Measurements from ENCODE around the gene ART1.

ART1 gene

DNA sequence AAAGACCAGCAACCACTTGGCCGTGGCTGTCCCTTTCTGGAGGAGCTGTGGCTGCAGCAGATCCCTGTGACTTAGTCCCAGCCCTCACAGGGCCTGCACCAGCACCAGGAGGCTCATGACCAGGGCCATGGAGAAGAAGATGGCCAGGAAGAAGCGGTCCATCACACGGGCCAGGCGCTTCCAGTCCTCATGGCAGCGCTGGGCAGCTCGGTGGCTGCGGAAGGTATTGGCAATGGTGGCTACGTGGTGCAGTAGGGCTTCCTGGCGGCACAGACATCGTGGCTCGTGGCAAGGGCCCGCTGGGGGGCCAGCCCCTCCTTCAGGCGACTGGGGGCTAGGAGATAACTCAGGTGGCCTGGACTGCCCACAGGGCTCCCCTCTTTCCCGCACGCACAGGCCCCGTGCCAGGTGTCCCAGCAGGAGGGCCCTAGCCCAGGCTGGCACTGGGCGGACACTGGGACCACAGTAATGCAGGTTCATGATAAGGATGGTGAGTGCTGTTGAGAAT is 21.1 kb downstream of the ART1 start:
- DNase-seq, result no peak

DNA sequence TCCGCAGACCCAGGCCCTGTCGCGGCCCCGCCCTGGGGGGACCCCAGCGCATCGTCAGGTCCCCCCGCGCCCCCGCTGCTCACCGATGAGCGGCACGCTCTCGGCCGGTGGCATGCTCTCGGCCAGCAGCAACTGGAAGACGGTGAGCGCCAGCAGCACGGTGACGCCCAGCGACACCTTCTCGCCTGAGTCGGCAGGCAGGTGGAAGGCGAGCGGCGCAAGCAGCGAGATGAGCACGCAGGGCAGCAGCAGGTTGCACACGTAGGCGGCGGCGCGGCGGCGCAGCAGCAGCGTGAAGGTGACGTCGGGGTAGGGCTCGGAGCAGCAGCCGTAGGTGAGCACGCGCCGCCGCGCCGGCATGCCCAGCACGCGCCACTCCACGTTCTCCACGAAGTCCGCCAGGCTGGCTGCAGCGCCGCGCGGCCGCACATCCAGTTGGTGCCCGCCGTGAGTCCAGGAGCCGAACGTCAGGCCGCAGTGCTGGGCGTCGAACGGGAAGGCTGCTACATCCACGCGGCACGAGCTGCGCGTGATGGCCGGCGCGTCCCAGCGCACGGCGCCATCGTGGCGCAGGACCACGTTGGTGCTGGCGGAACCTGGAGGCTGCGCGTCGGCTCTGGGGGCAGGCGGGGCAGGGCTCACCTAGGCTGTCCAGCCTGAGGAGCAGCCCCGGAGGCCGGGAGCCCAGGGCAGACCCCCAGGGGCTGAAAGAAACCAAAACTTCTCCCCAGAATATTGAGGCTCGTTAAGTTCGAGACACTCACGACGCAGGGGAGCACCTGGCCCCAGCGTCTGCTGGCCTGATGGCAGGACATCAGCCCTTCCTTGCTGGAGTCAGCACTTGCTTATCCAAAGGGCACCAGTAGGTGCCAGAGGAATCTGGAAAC is 22.5 kb downstream of the ART1 start:
- DNase-seq, result no peak

DNA sequence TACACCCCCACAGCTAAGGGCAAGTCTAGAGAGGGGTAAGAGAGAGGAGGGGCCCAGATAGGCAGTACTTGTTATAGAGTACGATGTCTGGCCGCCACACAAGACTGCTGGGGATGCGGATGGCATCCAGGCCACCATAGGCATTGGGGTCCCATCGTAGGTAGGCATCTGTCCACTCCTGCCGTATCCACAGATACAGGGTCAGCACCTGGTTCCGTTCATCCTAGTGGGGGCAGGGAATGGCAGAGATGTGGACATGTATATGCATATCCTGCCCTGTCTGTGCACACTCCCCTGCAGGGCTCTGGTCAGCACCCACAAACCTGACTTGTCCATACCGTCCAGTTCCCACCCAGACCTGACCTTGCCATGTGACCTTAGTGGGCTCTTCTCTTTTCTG is 24.2 kb downstream of the ART1 start:
- DNase-seq, result no peak

- no peak for DNase-seq
Measured at GRCh38 chr11:3669742-3670183, 24.8 kb downstream of the ART1 start.

DNA sequence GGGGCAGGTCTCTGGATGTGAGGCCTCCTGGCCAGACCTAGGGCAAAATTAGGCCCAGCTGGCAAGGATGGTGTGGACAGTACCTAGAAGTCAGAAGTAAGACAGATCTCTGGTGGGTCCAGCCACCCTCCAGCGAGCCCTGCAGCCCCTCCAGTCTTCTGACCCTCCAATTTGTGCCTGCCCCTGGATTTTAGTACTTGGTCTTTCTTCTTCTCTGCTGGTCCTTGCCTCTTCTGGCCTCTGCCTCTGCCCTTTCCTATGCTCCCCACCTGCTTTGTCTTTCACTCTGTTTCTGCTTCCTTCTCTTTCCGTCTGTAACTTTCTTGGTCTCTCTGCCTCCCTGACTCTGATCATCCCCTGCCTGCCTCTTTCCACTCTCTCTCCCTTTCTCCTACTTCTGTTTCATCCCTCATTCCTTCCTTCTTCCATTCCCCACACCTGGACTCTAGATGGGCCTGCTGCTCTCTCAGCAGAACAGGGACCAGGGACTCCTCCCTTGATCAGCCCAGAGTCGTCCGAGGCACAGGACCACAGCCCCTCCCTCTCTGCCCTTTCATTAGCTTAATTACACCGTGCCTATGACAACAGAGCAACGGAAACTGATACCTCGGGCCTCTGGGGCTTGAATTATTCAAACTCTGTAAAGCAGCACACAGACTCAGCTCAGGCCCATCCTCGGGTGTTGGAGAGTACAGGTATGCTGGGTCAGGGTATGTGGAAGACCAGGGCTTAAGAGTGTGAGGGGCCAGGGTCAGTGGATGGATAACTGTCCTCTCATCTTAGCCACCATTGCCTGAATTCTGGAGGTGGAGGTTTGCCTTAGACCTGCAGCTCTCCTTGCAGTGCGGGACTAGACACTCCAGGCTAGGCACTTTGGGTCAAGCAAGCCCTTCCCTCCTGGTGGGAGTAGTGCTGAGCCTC is 26.7 kb downstream of the ART1 start, which contains the start of gene CHRNA10:
TSS of gene CHRNA10 (minus strand) at position 51 of the 921 bp plus-strand sequence. CDS start 72 bp downstream, outside the sequence.
- DNase-seq, result no peak

- DNase-seq, result no peak
Measured at GRCh38 chr11:3674189-3674588, 29.3 kb downstream of the ART1 start.

- no peak for DNase-seq
Measured at GRCh38 chr11:3675971-3676370, 31.0 kb downstream of the ART1 start.

GRCh38 chr11:3679077-3679476 is 34.1 kb downstream of the ART1 start:
- no peak for DNase-seq

GRCh38 chr11:3683039-3683438 is 38.1 kb downstream of the ART1 start:
- no peak for DNase-seq

DNA sequence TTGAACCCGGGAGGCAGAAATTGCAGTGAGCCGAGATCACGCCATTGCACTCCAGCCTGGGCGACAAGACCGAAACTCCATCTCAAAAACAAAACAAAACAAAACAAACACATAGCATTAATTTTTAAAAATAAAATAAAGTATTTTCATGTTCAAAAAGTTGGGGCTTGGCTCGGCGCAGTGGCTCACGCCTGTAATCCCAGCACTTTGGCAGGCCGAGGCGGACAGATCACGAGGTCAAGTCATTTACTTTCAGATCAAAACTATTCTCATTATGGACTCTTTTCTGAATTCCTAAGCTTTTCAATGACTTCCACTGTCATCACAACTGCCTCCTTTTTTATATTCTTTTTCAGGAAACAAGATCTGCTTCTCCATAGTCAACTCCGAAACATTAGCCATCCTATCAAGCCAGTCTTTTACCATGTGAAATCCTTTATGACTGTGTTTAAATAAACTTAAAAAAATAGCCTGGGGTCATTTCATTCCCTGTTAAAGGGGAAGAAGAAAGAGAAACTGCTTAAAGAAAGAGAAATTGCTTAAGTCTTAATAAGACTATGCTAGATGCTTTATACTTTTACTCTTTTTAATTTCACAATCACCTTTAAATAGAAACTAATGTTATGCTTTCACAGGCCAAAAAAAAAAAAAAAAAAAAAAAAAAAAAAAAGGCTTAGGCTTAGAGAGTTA is 39.3 kb downstream of the ART1 start:
- no peak for DNase-seq

DNA sequence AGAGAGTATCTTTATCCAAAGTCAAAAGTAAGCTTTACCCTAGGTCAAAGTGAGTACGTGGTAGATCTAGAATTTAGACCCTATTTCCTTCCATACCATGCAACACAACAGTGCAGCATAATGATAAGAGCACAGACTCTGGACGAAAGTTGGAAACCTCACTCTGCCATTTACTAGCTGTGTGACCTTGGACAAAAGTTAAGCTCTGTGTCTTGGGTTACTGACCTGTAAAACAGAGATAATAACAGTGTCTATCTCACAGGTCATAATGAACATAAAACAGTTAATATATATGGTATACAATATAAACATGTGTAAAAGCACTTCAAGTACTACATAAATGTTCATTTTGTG is 39.9 kb downstream of the ART1 start:
- DNase-seq, result no peak

DNA sequence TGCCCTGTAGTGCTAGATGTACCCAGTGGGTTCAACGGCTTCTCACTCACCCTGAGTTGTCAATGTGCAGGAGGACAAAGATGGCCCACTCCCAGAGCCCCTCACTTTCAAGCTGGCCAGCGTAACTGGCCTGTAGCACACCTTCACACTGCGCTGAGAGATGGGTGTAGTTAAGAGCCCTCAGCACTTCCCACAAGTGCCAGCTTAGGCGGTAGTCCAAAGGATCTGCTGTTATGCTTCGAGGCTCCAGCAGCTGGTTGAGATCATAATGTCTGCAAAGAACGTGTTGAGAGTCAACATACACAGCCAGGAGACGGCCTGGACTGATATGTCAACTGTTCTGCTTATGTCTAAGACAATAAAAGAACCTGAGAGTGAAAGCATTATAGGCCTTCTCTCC is 41.0 kb downstream of the ART1 start:
- peak; percentile 11 for DNase-seq

GRCh38 chr11:3686751-3687150 is 41.8 kb downstream of the ART1 start:
- DNase-seq, result no peak

DNA sequence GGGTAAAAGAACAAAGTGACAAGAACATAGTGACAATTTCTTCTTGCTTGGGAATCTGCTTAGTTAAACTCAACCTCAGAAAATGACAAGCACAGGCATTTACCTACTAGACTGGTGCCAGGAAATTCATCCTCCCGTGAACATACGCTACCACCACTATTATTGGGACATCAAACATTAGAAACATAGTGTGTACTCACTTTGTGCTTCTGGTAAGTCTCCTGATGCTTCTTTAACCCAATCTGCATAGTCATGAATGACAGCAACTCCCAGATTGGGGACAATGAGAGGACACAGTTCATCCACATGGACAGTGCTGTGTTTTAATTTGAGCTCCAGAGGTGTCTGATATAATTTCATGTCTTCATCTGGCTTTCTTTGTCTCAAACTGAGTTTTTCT is 55.5 kb downstream of the ART1 start:
- DNase-seq, result no peak

DNA sequence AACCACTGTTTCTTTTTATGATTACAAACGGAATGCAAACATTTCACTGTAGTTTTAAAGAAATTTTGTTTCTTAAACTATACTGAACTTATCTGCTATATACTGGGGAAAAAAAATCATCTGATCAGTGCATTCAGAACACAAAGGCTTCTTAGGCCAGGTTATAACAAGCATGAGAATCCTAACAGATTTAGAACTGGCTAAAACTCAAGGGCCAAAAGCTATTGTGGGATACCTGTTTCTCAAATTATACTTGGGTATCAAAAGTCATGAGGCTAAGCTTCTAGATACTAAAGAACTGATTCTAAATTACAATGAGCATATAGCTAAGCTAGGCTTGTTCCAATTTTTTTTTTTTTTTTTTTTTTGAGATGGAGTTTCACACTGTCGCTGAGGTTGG is 56.0 kb downstream of the ART1 start:
- no peak for DNase-seq

- no peak for DNase-seq
Measured at GRCh38 chr11:3703383-3703782, 58.5 kb downstream of the ART1 start.

GRCh38 chr11:3707176-3707575 is 62.2 kb downstream of the ART1 start:
- no peak for DNase-seq

GRCh38 chr11:3709977-3710376 is 65.0 kb downstream of the ART1 start:
- DNase-seq, result no peak

DNA sequence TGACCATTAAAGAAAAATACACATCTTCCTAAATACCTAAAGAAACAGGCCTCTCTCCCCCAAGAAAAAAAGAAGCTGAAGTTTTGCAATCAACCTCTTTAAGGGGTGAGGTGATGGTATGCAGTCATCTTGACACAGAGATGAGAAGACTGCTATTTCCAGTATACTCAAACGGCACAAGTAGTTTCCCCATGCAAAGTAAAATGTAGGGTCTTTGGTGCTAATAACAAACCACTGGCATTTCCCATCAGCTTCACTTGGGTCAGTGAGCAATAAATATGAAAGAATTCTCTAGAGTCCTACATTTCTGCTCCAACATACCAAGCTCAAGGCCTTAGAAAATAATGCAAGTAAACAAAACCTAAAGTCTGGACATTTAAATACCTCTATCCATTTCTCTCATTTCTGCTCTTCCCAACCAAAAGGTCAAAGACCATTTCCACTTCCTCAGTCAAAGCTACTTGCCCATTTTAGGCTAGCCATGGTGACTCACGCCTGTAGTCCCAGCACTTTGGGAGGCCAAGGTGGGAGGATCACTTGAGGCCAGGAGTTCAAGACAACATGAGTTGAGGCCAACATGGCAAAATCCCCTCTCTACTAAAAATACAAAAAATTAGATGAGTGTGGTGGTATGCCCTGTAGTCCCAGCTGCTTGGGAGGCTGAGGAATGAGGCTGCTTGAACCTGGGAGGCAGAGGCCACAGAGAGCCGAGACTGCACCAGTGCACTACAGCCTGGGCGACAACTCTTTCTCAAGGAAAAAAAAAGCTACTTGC is 65.7 kb downstream of the ART1 start:
- no peak for DNase-seq

- no peak for DNase-seq
Measured at GRCh38 chr11:3712274-3712673, 67.3 kb downstream of the ART1 start.
